ENCODE results near the gene BRINP2.

- TF ChIP-seq CTCF (IDR thresholded peaks at IDR 0.05) (no peak), POLR2A (IDR thresholded peaks at IDR 0.05) (no peak)
These were observed 19.7 kb downstream of the BRINP2 start for GRCh38 chr1:177190308-177190970.

Measured in heart left ventricle (tissue), 13 donors.